Measurements from ENCODE around the gene PCID2.

Gene PCID2

GRCh38 chr13:113195360-113195759 lies 13.1 kb downstream of the PCID2 start:
- DNase-seq, result no peak
- in situ Hi-C loops (cut with MboI; ENCODE audit: low pct_unique_long_range_greater_than_20kb, low sequenced_read_pairs), result no loop called here

- in situ Hi-C loops (cut with MboI; ENCODE audit: low pct_unique_long_range_greater_than_20kb, low sequenced_read_pairs), result no loop called here
- no peak for DNase-seq
Observed at GRCh38 chr13:113192902-113193301, 15.6 kb downstream of the PCID2 start.

- in situ Hi-C loops (cut with MboI; ENCODE audit: low pct_unique_long_range_greater_than_20kb, low sequenced_read_pairs), result no loop called here
- DNase-seq, result no peak
Observed at GRCh38 chr13:113192279-113192678, 16.2 kb downstream of the PCID2 start.

- in situ Hi-C loops (cut with MboI; ENCODE audit: low pct_unique_long_range_greater_than_20kb, low sequenced_read_pairs), result no loop called here
- no peak for DNase-seq
Observed at GRCh38 chr13:113190181-113190580, 18.3 kb downstream of the PCID2 start.

GRCh38 chr13:113187883-113188665 lies 20.4 kb downstream of the PCID2 start:
- no peak for DNase-seq
- in situ Hi-C loops (cut with MboI; ENCODE audit: low pct_unique_long_range_greater_than_20kb, low sequenced_read_pairs), result no loop called here

- no peak for DNase-seq
- in situ Hi-C loops (cut with MboI; ENCODE audit: low pct_unique_long_range_greater_than_20kb, low sequenced_read_pairs), result no loop called here
Observed at GRCh38 chr13:113187263-113187669, 21.2 kb downstream of the PCID2 start.

GRCh38 chr13:113186061-113186900 lies 22.2 kb downstream of the PCID2 start:
- no peak for DNase-seq
- in situ Hi-C loops (cut with MboI; ENCODE audit: low pct_unique_long_range_greater_than_20kb, low sequenced_read_pairs), result no loop called here

GRCh38 chr13:113184568-113185440 lies 23.7 kb downstream of the PCID2 start:
- in situ Hi-C loops (cut with MboI; ENCODE audit: low pct_unique_long_range_greater_than_20kb, low sequenced_read_pairs), result no loop called here
- no peak for DNase-seq

GRCh38 chr13:113183450-113184129 lies 24.9 kb downstream of the PCID2 start:
- in situ Hi-C loops (cut with MboI; ENCODE audit: low pct_unique_long_range_greater_than_20kb, low sequenced_read_pairs), result no loop called here
- no peak for DNase-seq

GRCh38 chr13:113182046-113182445 lies 26.4 kb downstream of the PCID2 start:
- no peak for DNase-seq
- in situ Hi-C loops (cut with MboI; ENCODE audit: low pct_unique_long_range_greater_than_20kb, low sequenced_read_pairs), result no loop called here

GRCh38 chr13:113179374-113180230 lies 28.9 kb downstream of the PCID2 start:
- in situ Hi-C loops (cut with MboI; ENCODE audit: low pct_unique_long_range_greater_than_20kb, low sequenced_read_pairs), result no loop called here
- DNase-seq, result no peak

- no peak for DNase-seq
- in situ Hi-C loops (cut with MboI; ENCODE audit: low pct_unique_long_range_greater_than_20kb, low sequenced_read_pairs), result no loop called here
Observed at GRCh38 chr13:113178896-113179167, 29.6 kb downstream of the PCID2 start.

- DNase-seq, result no peak
- in situ Hi-C loops (cut with MboI; ENCODE audit: low pct_unique_long_range_greater_than_20kb, low sequenced_read_pairs), result no loop called here
Observed at GRCh38 chr13:113178070-113178895, 30.2 kb downstream of the PCID2 start.

GRCh38 chr13:113176822-113177221 lies 31.6 kb downstream of the PCID2 start:
- in situ Hi-C loops (cut with MboI; ENCODE audit: low pct_unique_long_range_greater_than_20kb, low sequenced_read_pairs), result no loop called here
- no peak for DNase-seq

GRCh38 chr13:113176280-113176679 lies 32.2 kb downstream of the PCID2 start:
- no peak for DNase-seq
- in situ Hi-C loops (cut with MboI; ENCODE audit: low pct_unique_long_range_greater_than_20kb, low sequenced_read_pairs), result no loop called here

GRCh38 chr13:113172419-113172926 lies 36.0 kb downstream of the PCID2 start:
- in situ Hi-C loops (cut with MboI; ENCODE audit: low pct_unique_long_range_greater_than_20kb, low sequenced_read_pairs), result no loop called here
- no peak for DNase-seq
